CD4-positive, alpha-beta T cell treated with Interleukin-15 for 1 hour (primary cell): Measurements from ENCODE around the gene SMAD4.

Experiments
- DNase-seq: peaks from one replicate; pipeline ENCODE4 v3.0.0-alpha.2; 2020

SMAD4 gene

GRCh38 chr18:51025512-51025911 lies 4.5 kb upstream of the SMAD4 start:
- no peak for DNase-seq

GRCh38 chr18:51028201-51028805 lies 1.7 kb upstream of the SMAD4 start:
- no peak for DNase-seq

- no peak for DNase-seq
Observed at GRCh38 chr18:51029378-51029693, 677 bp upstream of the SMAD4 start.

GRCh38 chr18:51030537-51031258 lies 685 bp downstream of the SMAD4 start:
- peak; percentile 65 for DNase-seq

- no peak for DNase-seq
Observed at GRCh38 chr18:51032193-51032592, 2.2 kb downstream of the SMAD4 start.

GRCh38 chr18:51037230-51037629 lies 7.2 kb downstream of the SMAD4 start:
- DNase-seq: no peak

- no peak for DNase-seq
Observed at GRCh38 chr18:51038110-51038509, 8.1 kb downstream of the SMAD4 start.

GRCh38 chr18:51039138-51040112 lies 9.4 kb downstream of the SMAD4 start:
- no peak for DNase-seq

- DNase-seq: no peak
Observed at GRCh38 chr18:51041677-51042352, 11.8 kb downstream of the SMAD4 start.

- DNase-seq: no peak
Observed at GRCh38 chr18:51044928-51045585, 15.0 kb downstream of the SMAD4 start.

GRCh38 chr18:51048190-51048589 lies 18.2 kb downstream of the SMAD4 start:
- DNase-seq: no peak

GRCh38 chr18:51049137-51049536 lies 19.1 kb downstream of the SMAD4 start:
- no peak for DNase-seq

GRCh38 chr18:51051105-51051712 lies 21.2 kb downstream of the SMAD4 start:
- DNase-seq: no peak

- no peak for DNase-seq
Observed at GRCh38 chr18:51053814-51054213, 23.8 kb downstream of the SMAD4 start.

GRCh38 chr18:51054764-51055163 lies 24.8 kb downstream of the SMAD4 start:
- DNase-seq: no peak

GRCh38 chr18:51059969-51060368 lies 30.0 kb downstream of the SMAD4 start:
- DNase-seq: no peak

- no peak for DNase-seq
Observed at GRCh38 chr18:51064256-51064655, 34.2 kb downstream of the SMAD4 start.

- no peak for DNase-seq
Observed at GRCh38 chr18:51066273-51066672, 36.3 kb downstream of the SMAD4 start.

GRCh38 chr18:51068105-51068504 lies 38.1 kb downstream of the SMAD4 start:
- DNase-seq: no peak

- DNase-seq: no peak
Observed at GRCh38 chr18:51069885-51070284, 39.9 kb downstream of the SMAD4 start.

- no peak for DNase-seq
Observed at GRCh38 chr18:51070545-51070944, 40.5 kb downstream of the SMAD4 start.
